LoVo (cell line): ENCODE results near the gene BNIP5.
"Not testable (repeated sequence)": the region's sequence is repeated elsewhere in the genome, so short reads cannot be mapped to it uniquely, and the experiment has no call there.

Experiments used
- DNase-seq: peaks from one replicate; pipeline ENCODE4 v3.0.0-alpha.2; 2016; ENCODE audit warnings: low spot score

The BNIP5 gene

GRCh38 chr6:36364669-36365479, 28.2 kb upstream of the BNIP5 start:
- DNase-seq: no peak

GRCh38 chr6:36364061-36364635, 27.5 kb upstream of the BNIP5 start:
- not testable (repeated sequence) for DNase-seq

- not testable (repeated sequence) for DNase-seq
Observed at GRCh38 chr6:36363371-36363752, 26.7 kb upstream of the BNIP5 start.

- DNase-seq: no peak
Observed at GRCh38 chr6:36362551-36363370, 26.1 kb upstream of the BNIP5 start.

GRCh38 chr6:36361071-36361470, 24.4 kb upstream of the BNIP5 start:
- no peak for DNase-seq

- peak; percentile 74 for DNase-seq
Observed at GRCh38 chr6:36360241-36361054, 23.8 kb upstream of the BNIP5 start.

- no peak for DNase-seq
Observed at GRCh38 chr6:36358226-36358915, 21.7 kb upstream of the BNIP5 start.

- DNase-seq: no peak
Observed at GRCh38 chr6:36357872-36358225, 21.2 kb upstream of the BNIP5 start.

GRCh38 chr6:36355819-36356218, 19.1 kb upstream of the BNIP5 start:
- no peak for DNase-seq

- DNase-seq: no peak
Observed at GRCh38 chr6:36353411-36353915, 16.8 kb upstream of the BNIP5 start.

GRCh38 chr6:36352477-36353157, 15.9 kb upstream of the BNIP5 start:
- DNase-seq: no peak

- DNase-seq: no peak
Observed at GRCh38 chr6:36350681-36351571, 14.2 kb upstream of the BNIP5 start.

GRCh38 chr6:36350082-36350481, 13.4 kb upstream of the BNIP5 start:
- DNase-seq: no peak

GRCh38 chr6:36349240-36349639, 12.6 kb upstream of the BNIP5 start:
- DNase-seq: no peak

GRCh38 chr6:36347621-36348020, 10.9 kb upstream of the BNIP5 start:
- no peak for DNase-seq

- DNase-seq: no peak
Observed at GRCh38 chr6:36346486-36347273, 10.0 kb upstream of the BNIP5 start.

- no peak for DNase-seq
Observed at GRCh38 chr6:36345681-36346466, 9.2 kb upstream of the BNIP5 start.

GRCh38 chr6:36343109-36343680, 6.5 kb upstream of the BNIP5 start:
- DNase-seq: no peak
